GM21786 (cell line): Measurements from ENCODE around the gene FOXR2.

Experiments
- ATAC-seq: cut with Tn5 transposase; IDR thresholded peaks from one replicate; pipeline ENCODE4 v1.9.1; 2021; ENCODE audit not compliant: unreplicated experiment

FOXR2 gene, protein sequence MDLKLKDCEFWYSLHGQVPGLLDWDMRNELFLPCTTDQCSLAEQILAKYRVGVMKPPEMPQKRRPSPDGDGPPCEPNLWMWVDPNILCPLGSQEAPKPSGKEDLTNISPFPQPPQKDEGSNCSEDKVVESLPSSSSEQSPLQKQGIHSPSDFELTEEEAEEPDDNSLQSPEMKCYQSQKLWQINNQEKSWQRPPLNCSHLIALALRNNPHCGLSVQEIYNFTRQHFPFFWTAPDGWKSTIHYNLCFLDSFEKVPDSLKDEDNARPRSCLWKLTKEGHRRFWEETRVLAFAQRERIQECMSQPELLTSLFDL

DNA sequence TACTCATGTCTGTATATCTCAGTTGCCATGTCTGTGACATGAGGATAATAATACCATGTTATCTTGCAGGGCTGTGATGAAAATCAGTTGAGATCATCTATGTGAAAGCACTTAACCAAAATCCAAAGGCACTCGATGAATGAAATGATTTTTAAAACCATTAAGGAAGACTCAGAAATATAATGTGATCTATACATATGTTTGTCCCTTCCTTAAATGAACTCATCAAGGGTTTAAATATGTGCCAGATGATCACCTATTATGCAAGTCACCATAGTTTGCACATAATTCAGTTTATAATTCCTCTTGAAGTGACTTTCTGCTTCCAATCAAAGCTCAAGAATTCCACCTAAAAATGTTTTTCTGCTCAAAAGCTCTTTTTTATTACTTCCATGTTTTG, at the start of gene FOXR2:
TSS of gene FOXR2 (plus strand) at position 301 of the 400 bp plus-strand sequence. CDS start 312 bp downstream, outside the sequence.
- ATAC-seq, result no peak

DNA sequence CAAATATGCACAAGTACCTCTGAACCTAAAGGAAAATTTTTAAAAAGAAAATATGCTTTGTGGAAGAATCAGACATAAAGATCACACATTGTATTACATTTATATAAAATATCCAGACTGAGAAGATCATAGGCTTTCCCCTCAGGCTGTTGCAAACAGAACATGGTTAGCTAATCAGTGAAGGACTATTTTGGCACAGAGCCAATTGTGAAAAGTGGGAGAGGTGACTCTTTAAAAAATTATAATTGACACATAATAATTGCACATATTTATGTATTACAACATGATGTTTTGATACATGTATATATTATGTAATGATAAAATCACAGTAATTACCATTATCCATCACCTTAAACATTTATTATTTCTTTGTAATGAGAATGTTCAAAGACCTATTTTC, 44.1 kb upstream of the FOXR2 start:
- no peak for ATAC-seq

DNA sequence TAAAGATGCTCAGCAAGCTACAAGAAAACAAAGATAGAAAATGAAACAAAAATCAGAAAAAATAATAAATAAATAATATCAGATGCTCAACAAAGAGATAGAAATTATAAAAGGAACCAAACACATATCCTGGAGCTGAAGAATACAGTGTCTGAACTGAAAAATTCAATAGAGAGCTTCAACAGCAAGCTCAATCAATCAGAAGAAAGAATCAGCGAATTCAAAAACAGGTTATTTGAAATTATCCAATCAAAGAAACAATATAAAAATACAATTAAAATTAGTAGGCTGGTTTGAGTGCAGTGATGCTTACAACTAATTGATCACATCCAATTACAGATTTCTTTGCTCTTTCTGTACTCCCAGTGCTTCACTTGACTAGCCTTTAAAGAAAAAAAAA, 40.8 kb upstream of the FOXR2 start:
- no peak for ATAC-seq

DNA sequence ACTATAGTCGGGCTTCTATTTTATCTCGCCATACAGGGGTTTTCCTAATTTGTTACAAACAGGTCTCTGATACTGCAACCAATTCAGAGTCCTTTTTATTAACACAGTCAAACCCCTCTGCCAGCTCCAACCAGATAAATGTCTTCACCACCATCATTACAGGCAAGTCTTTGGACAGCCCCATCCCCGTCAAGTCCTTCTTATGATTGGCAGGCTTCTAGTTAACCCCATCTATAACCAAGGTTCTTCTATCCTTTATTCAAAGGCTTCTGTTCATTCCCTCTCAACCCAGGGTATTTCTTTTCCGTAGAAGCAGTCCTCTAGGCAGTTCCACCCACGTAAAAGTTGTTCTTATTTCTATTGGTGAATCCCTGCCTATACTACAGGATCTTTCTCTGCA, 29.9 kb upstream of the FOXR2 start:
- no peak for ATAC-seq

DNA sequence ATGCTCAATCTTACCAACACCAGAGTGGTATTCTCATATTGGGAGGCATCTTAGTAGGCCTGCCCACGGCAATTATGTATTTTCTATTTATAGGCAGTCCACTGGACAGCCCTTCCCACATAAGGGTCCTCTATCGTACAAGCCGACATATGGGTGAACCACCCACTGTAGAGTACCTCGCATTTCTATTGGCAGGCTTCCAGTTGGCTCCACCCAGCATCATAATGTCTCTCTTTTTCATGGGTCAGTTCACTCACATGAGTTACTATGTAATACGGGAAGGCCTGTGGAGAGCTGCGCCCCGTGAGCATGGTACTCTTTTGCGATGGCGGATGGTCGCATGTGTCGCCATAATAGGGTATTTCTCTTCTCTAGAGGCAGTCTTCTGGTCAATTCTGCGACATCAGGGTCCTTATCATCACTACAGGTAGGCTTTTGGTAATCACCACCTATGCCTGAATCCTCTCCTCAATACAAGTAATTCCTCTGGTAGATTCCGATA, 29.4 kb upstream of the FOXR2 start:
- no peak for ATAC-seq

DNA sequence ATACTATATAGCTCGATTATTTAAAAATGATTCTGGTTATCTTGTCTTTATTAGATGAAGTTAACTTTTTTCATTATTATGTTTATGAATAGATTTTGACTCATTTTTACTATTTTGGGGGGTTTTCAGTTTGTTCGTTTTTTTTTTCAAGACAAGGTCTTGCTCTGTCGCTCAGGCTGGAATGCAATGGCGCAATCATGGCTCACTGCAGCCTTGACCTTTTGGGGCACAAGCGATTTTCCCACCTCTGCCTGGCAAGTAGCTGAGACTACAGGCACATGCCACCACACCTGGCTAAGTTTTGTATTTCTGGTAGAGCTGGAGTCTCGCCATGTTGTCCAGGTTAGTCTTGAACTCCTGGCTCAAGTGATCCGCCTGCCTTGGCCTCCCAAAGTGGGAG, 24.9 kb upstream of the FOXR2 start:
- no peak for ATAC-seq

DNA sequence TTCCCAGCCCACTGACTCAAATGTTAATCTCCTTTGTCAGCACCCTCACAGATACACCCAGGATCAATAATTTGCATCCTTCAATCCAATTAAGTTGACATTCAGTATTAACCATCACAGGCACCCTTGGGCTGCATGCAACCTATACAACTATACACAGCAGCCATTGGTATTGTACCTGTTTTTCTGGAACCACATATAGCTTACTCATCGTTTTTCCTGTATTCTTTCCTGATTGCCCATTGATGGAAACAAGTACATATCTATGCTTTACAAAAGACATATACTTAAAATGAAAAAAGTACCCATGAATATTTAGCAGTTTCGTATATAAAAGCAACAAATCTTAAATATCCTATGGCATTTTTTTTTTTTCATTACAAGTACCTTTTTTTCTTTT, 3.7 kb upstream of the FOXR2 start:
- no peak for ATAC-seq

DNA sequence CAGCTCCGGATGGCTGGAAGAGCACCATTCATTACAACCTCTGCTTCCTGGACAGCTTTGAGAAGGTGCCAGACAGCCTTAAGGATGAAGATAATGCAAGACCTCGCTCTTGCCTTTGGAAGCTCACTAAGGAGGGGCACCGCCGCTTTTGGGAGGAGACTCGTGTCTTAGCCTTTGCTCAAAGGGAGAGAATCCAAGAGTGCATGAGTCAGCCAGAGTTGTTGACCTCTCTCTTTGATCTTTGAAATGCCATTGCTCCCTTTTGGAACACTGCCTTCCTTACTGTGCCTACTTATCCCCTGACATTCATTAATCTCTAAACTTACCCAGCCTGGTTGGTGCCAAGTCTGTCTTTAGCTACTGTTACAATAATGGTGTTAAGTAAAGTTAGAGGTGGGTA, 1.2 kb downstream of the FOXR2 start:
- ATAC-seq, result no peak

DNA sequence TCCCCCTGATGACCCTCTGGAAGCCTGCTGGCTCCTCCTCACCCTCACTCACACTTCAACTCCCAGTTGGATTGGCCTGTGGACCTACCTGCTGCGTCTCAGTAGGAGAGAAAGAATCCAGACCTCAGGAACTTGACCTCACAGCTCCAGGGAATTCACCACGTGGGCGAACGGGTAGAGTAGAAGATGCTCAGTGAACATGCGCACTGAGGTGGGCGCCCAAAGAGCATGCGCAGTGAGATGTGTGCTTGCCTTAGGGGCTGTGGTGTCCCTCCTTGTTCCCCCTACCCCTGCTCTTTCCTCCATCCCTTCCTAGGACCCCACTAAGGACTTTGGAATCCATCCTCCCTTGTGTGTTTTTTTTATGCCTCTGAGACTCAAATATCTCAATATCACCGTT, 12.9 kb downstream of the FOXR2 start:
- no peak for ATAC-seq

DNA sequence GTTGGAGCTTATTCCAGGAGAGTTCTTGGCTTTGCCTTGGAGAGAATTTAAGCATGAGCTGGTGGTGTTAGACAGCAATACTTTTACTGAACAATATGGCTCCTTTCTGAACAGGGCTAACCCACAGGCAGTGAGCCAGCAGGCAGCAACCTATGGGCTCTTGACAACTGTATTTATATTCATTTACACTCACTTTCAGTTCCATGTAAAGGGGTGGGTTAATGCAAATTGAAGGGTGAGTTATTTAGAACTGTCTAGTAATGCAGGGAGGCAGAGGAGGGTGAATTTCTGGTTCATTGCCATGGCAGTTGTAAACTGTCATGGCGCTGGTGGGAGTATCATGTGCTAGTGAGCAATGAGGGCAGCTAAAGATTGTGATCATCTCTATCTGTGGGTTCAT, 15.7 kb downstream of the FOXR2 start:
- no peak for ATAC-seq

DNA sequence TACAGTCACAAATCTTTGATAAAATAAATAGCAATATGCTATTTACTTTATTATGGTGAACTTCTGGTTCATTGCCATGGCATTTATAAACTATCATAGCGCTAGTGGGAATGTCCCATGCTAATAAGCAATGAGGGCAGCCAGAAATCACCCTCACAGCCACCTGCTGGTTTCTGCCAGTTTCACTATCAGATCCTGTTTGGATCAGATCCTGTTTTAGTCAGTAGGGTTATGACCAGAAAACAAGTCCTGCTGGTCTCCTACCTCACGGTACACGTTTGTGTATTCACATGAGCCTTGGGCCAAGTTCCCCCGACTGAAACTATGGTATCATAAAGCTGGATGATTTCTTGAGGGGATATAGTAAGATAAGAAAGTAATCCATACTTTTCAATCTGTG, 17.7 kb downstream of the FOXR2 start:
- ATAC-seq, result peak; percentile 83

DNA sequence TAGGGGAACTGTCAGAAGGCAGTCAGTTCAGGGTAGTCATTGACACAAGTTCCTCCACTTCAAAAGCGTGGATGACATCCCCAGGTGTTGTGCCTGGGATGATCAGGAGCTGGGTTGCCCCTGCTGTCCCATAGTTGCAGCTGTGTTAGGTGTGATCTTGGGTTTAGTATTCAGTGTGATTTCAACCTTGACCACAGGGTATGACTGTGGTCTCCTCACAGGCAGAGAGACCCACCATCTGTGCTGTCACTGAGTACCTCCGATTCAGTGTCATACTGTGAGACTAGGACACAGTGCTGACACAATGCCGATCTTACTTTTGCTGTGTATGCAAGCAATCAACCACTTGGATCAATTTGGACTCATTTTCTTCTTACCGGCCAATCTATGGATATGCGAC, 25.2 kb downstream of the FOXR2 start:
- peak; percentile 47 for ATAC-seq

DNA sequence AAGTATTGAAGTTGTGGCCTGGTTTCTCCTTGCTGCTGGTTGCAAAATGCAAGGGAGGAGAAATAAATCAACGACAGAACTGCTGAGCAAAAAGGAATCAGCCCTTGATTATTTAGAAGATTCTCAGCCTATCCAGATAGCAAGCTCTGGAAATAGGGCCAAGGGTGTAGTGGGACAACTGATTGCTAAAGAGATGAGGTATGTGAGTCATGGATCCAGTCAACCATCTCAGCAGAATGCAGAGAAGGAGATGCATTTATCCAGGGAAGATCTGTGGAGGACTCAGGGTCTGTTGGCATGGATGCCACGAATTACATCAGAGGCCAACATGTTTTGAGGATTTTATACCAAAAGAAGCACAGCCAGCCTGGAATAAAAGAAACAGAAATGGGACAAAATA, 36.7 kb downstream of the FOXR2 start:
- ATAC-seq, result no peak

DNA sequence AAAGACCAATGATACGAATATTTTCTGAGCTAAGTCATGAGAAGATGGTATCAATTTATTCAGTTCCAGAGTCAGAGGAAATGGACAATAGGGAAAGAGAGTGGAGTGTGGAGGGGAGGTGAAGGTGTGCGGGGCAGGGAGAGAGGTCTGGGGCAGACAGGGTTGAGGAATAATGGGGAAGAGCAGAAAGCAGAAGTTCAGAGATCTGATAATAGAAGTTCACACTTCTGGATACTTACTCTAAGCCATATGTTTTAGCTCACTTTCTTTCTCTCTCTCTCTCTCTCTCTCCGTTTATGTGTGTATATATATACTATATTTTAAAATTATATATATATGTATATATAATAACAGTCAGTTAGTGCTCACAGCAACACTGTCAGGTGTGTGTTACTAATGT, 40.4 kb downstream of the FOXR2 start:
- ATAC-seq, result no peak

DNA sequence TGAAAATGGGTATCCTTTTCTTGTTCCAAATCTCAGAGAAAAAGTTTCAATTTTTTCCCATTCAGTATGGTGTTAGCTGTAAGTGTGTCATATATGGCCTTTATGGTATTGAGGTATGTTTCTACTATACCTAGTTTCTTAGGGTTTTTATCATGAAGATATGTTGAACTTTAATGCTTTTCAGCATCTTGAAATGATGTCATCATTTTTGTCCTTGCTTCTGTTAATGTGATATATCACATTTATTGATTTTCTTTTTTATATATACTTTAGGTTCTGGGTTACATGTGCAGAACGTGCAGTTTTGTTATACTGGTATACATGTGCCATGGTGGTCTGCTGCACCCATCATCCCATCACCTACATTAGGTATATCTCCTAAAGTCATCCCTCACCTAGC, 44.9 kb downstream of the FOXR2 start:
- ATAC-seq, result no peak
